ENCODE data around the gene GARIN5A.

GARIN5A gene

DNA sequence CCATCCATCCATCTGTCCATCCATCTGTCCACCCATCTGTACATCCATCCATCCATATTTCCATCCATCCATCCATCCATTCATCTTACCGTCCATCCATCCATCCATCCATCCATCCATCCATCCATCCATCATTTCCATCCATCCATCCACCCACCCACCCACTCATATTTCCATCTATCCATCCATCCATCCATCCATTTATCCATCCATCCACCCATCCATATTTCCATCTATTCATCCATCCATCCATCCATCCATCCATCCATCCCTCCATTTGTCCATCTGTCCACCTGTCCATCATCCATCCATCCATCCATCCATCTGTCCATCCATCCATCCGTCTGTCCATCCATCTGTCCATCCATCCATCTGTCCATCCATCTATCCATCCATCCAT is 20.7 kb downstream of the GARIN5A start:
- TF ChIP-seq, protein P1, sequence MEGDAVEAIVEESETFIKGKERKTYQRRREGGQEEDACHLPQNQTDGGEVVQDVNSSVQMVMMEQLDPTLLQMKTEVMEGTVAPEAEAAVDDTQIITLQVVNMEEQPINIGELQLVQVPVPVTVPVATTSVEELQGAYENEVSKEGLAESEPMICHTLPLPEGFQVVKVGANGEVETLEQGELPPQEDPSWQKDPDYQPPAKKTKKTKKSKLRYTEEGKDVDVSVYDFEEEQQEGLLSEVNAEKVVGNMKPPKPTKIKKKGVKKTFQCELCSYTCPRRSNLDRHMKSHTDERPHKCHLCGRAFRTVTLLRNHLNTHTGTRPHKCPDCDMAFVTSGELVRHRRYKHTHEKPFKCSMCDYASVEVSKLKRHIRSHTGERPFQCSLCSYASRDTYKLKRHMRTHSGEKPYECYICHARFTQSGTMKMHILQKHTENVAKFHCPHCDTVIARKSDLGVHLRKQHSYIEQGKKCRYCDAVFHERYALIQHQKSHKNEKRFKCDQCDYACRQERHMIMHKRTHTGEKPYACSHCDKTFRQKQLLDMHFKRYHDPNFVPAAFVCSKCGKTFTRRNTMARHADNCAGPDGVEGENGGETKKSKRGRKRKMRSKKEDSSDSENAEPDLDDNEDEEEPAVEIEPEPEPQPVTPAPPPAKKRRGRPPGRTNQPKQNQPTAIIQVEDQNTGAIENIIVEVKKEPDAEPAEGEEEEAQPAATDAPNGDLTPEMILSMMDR (IDR thresholded peaks at IDR 0.05; ENCODE audit: low read depth, low read length, missing control alignments): no peak
- DNase-seq (ENCODE audit: low read depth): no peak
- no peak overlapping the region for H3K4me3 ChIP-seq (ENCODE audit: low read depth, low read length)

- TF ChIP-seq, protein P1 (IDR thresholded peaks at IDR 0.05; ENCODE audit: low read depth, low read length, missing control alignments): no peak
- H3K4me3 ChIP-seq (ENCODE audit: low read depth, low read length): no peak overlapping the region
- DNase-seq (ENCODE audit: low read depth): no peak
Measured at GRCh38 chr19:50453243-50453642, 23.4 kb downstream of the GARIN5A start.

- TF ChIP-seq, protein P1 (IDR thresholded peaks at IDR 0.05; ENCODE audit: low read depth, low read length, missing control alignments): no peak
- DNase-seq (ENCODE audit: low read depth): no peak
- H3K4me3 ChIP-seq (ENCODE audit: low read depth, low read length): no peak overlapping the region
Measured at GRCh38 chr19:50451223-50451534, 25.5 kb downstream of the GARIN5A start.

DNA sequence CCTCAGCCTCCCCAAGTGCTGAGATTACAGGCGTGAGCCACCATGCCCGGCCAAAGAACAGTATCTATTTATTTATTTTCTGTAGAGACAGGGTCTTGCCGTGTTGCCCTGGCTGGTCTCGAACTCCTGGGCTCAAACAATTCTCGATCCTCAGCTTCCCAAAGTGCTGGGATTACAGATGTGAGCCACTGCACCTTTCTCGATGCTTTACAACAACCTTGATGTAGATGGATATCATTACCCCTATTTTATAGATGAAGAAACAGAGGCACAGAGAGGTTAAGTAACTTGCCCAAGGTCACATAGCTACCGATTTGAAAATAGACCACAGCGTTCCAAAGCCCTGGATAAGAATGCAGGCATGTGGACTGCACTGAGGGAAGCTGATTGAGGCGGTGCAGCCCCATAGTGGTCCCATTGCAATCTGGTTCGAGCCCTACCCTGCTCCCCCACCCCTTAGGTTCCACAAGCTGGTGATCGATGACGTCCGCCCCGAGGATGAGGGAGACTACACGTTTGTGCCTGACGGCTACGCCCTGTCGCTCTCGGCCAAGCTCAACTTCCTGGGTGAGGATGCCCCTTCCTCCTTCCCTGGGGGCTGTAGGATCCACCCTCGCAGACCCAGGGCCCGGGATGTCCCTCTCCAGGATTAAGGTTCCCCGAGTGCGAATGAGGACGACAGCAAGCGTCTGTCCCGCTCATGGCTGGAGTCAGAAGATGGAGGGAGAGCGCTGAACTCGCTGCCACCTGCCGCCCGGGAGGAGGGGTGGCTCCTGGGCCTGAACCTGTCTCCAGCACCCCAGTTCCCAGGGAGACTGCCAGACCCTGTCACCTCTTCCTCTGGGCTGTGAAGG is 26.1 kb downstream of the GARIN5A start:
- TF ChIP-seq, protein P1 (IDR thresholded peaks at IDR 0.05; ENCODE audit: low read depth, low read length, missing control alignments): no peak

DNA sequence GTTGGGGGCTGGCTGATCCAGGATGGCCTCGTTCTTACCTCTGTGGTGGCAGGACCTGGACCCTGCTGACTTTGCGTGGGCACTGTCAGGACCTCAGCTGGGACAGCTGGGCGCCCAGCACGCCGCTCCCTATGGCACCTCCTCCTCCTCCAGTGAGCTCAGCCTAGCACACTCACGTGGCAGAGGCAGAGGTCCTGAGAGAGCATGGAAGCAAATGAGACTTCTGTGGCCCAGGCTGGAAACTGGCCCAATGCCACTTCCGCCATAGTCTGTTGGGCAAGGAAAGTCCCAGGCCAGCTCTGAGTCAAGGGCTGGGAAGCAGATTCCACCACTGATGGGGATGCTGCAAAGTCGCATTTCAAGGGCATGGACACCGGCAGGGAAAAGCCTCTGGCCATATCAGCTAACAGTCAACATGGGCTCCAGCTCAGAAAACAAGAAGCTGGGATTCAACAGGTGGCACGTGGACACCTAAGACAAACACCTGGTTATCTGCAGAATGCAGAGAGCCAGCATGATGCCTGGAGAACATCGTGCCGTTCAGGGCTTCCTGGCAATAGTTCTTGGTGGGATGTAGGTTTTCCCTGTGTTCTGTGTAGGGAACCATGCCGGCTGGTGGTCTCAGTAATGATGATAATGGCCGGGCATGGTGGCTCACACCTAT is 27.3 kb downstream of the GARIN5A start:
- H3K4me3 ChIP-seq (ENCODE audit: low read depth, low read length): no peak overlapping the region
- TF ChIP-seq, protein P1 (IDR thresholded peaks at IDR 0.05; ENCODE audit: low read depth, low read length, missing control alignments): no peak
- DNase-seq (ENCODE audit: low read depth): no peak

More for the DNA sequence above, 26.1 kb downstream of the GARIN5A start:
- DNase-seq (ENCODE audit: low read depth): no peak
- no peak overlapping the region for H3K4me3 ChIP-seq (ENCODE audit: low read depth, low read length)

GRCh38 chr19:50447750-50448149 is 28.9 kb downstream of the GARIN5A start:
- TF ChIP-seq, protein P1 (IDR thresholded peaks at IDR 0.05; ENCODE audit: low read depth, low read length, missing control alignments): no peak
- DNase-seq (ENCODE audit: low read depth): no peak
- H3K4me3 ChIP-seq (ENCODE audit: low read depth, low read length): no peak overlapping the region
